Epithelial cell of esophagus (primary cell): ENCODE measurements around the gene TMEM92.

Experiments
- DNase-seq: peaks from one replicate; pipeline ENCODE4 v3.0.0; 2010; ENCODE audit warnings: low read depth
- H3K4me3 ChIP-seq: 2 replicates; pipeline ENCODE4 v1.5.1; 2011; ENCODE audit warnings: mild to moderate bottlenecking, low read length, control low read depth
- CTCF ChIP-seq: IDR thresholded peaks from 2 replicates; pipeline ENCODE4 v1.5.1; 2011; ENCODE audit warnings: low read depth, mild to moderate bottlenecking, low read length, control low read depth, inconsistent platforms; ENCODE audit not compliant: insufficient read depth; ENCODE audit errors: missing control alignments

The TMEM92 gene

GRCh38 chr17:50274142-50274896 lies at the start of gene TMEM92:
TMEM92 (plus strand) TSS chr17:50274466; CDS start chr17:50274502, 36 bp downstream.
- H3K4me3 ChIP-seq: peak within 1 kb of the TSS; percentile 46
- no peak for TF ChIP-seq CTCF
- peak; percentile 77 for DNase-seq

- no peak for TF ChIP-seq CTCF
- H3K4me3 ChIP-seq: no peak overlapping the region
- no peak for DNase-seq
These were observed 48.5 kb upstream of the TMEM92 start for GRCh38 chr17:50225701-50226240.

- TF ChIP-seq CTCF: no peak
- DNase-seq: peak; percentile 77
- H3K4me3 ChIP-seq: no peak overlapping the region
These were observed 39.7 kb upstream of the TMEM92 start for GRCh38 chr17:50234581-50234980.

- H3K4me3 ChIP-seq: no peak overlapping the region
- DNase-seq: no peak
- no peak for TF ChIP-seq CTCF
These were observed 36.4 kb upstream of the TMEM92 start for GRCh38 chr17:50237901-50238300.

- peak; percentile 73 for DNase-seq
- TF ChIP-seq CTCF: no peak
- no peak overlapping the region for H3K4me3 ChIP-seq
These were observed 35.5 kb upstream of the TMEM92 start for GRCh38 chr17:50238601-50239280.

GRCh38 chr17:50239937-50240336 lies 34.3 kb upstream of the TMEM92 start:
- no peak for DNase-seq
- no peak for TF ChIP-seq CTCF

More at GRCh38 chr17:50239937-50240336, 34.3 kb upstream of the TMEM92 start:
- H3K4me3 ChIP-seq: no peak overlapping the region
